Measurements from ENCODE around the gene TMEM94.

GRCh38 chr17:75498726-75499213 is 42.3 kb downstream of the TMEM94 start:
- TF ChIP-seq CTCF (IDR thresholded peaks at IDR 0.05) (no peak), POLR2A (IDR thresholded peaks at IDR 0.05) (no peak)
